Vagina (tissue), 2 donors: ENCODE measurements around the gene CRABP1. TPM values are rescaled to one million over a fixed set of nuclear protein-coding genes. Genes with fewer than 3 reads are reported as not detected.

Experiments used
- DNase-seq, 2 donors: peaks; one replicate each; pipeline ENCODE4 v3.0.0-alpha.2; 2017; ENCODE audit errors: extremely low spot score in 2 of 2
- H3K27ac ChIP-seq: fragments of 200-600 bp; sonication (generic); one replicate; pipeline ENCODE4 v1.5.1; 2019
- H3K27me3 ChIP-seq: fragments of 200-600 bp; sonication (generic); one replicate; pipeline ENCODE4 v1.5.1; 2019
- H3K36me3 ChIP-seq, 2 donors: fragments of 200-600 bp; sonication (generic); one replicate each; pipeline ENCODE4 v1.5.1; 2017 to 2019
- H3K4me1 ChIP-seq: fragments of 200-600 bp; sonication (generic); one replicate; pipeline ENCODE4 v1.5.1; 2019
- H3K4me3 ChIP-seq, 2 donors: fragments of 200-600 bp; sonication (generic); 1 replicate in 1 of 2; 2 replicates in 1 of 2; pipeline ENCODE4 v1.5.1; 2016 to 2019
- H3K9me3 ChIP-seq: fragments of 200-600 bp; sonication (generic); one replicate; pipeline ENCODE4 v1.5.1; 2019
- POLR2A ChIP-seq, 2 donors: fragments of 450-650 bp; IDR thresholded peaks; one replicate each; pipeline ENCODE4 v1.6.1; 2017; ENCODE audit warnings: antibody characterized with exemption in 2 of 2, mild to moderate bottlenecking in 2 of 2, moderate library complexity in 2 of 2
- POLR2AphosphoS5 ChIP-seq, 2 donors: sonication (generic); formaldehyde crosslinking; IDR thresholded peaks; one replicate each; pipeline ENCODE4 v1.9.0; 2017; ENCODE audit warnings: antibody characterized with exemption in 2 of 2, mild to moderate bottlenecking in 2 of 2, low read depth in 1 of 2; ENCODE audit not compliant: insufficient read depth in 1 of 2
- intact Hi-C: fragments of 100-400 bp; cut with DNase I; formaldehyde crosslinking; loops from one replicate; pipeline ENCODE4 v1.15.1; 2023
- total RNA-seq: library from RNA; depleted of rRNA; stranded (reverse); fragments of >200 nt; gene quantifications from one replicate; pipeline ENCODE4 v1.2.3, GENCODE V29; 2016
- TF ChIP-seq, protein P1 (sequence below), 3 experiments: fragments of 450-650 bp in 2 of 3; fragments of 200-600 bp in 1 of 3; sonication (generic) in 1 of 3; IDR thresholded peaks; one replicate each; pipeline ENCODE4 v1.5.1; 2017 to 2019; ENCODE audit warnings: antibody characterized with exemption in 3 of 3, mild to moderate bottlenecking in 2 of 3, moderate library complexity in 2 of 3

CRABP1 gene
- total RNA-seq, 1 donor from 2014 or later = not detected

DNA sequence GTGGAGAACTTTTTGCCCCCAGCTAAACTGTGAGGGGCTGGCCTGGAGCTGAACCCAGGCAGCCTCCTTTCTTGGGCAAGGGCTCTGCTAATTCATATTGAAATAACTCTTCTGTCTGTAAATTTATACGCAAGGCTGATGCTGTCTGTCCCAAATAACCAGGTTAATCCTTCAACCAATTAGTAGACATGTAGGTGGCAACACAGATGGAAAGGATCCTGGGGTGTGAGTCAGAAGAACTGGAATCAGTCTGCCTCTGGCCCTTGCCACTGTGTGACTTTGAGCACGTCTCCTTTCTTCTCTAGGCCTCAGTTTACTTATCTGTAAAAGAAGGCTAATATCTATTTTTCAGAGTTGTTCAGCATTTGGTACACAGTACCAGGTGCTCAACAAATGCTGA is 49.6 kb downstream of the CRABP1 start:
- no peak for DNase-seq
- peaks cover 6% of the 10 kb centered on the region for H3K4me1 ChIP-seq
- intact Hi-C loops = no loop called here
- H3K4me3 ChIP-seq = no peak overlapping the region
- no peaks in the 10 kb centered on the region for H3K36me3 ChIP-seq
- H3K9me3 ChIP-seq = no peaks in the 10 kb centered on the region
- H3K27ac ChIP-seq = peak overlapping the region; percentile 39
- no peaks in the 10 kb centered on the region for H3K27me3 ChIP-seq
- TF ChIP-seq, protein P1, sequence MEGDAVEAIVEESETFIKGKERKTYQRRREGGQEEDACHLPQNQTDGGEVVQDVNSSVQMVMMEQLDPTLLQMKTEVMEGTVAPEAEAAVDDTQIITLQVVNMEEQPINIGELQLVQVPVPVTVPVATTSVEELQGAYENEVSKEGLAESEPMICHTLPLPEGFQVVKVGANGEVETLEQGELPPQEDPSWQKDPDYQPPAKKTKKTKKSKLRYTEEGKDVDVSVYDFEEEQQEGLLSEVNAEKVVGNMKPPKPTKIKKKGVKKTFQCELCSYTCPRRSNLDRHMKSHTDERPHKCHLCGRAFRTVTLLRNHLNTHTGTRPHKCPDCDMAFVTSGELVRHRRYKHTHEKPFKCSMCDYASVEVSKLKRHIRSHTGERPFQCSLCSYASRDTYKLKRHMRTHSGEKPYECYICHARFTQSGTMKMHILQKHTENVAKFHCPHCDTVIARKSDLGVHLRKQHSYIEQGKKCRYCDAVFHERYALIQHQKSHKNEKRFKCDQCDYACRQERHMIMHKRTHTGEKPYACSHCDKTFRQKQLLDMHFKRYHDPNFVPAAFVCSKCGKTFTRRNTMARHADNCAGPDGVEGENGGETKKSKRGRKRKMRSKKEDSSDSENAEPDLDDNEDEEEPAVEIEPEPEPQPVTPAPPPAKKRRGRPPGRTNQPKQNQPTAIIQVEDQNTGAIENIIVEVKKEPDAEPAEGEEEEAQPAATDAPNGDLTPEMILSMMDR (IDR thresholded peaks at IDR 0.05) = no peak
- TF ChIP-seq POLR2AphosphoS5 (IDR thresholded peaks at IDR 0.05; ENCODE audit: insufficient read depth in 1 of 2, low read depth in 1 of 2) = no peak
- TF ChIP-seq POLR2A (IDR thresholded peaks at IDR 0.05) = no peak

DNA sequence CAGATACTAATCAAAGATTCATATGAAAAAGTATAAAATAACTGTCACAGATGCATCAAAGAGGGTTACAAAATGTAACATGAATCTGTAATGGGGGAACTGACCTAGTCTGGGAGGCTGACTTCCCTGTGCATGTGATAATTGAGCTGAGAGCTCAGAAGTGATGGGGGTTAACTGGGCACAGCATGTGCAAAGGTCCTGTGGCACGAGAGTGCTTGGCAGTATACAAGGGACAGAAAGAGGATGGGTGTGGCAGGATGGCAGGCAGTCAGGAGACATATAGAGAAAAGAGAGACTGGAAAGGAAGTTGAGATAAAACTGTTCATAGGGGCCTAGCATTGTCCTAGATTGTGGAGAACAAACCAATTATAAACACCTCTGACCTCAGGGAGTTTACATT is 50.1 kb downstream of the CRABP1 start:
- no peaks in the 10 kb centered on the region for H3K27me3 ChIP-seq
- TF ChIP-seq, protein P1 (IDR thresholded peaks at IDR 0.05) = no peak
- no peak for TF ChIP-seq POLR2AphosphoS5 (IDR thresholded peaks at IDR 0.05; ENCODE audit: insufficient read depth in 1 of 2, low read depth in 1 of 2)
- TF ChIP-seq POLR2A (IDR thresholded peaks at IDR 0.05) = no peak
- no peaks in the 10 kb centered on the region for H3K36me3 ChIP-seq
- no peak overlapping the region for H3K4me3 ChIP-seq
- peaks cover 10% of the 10 kb centered on the region for H3K4me1 ChIP-seq
- H3K9me3 ChIP-seq = no peaks in the 10 kb centered on the region
- DNase-seq = no peak
- H3K27ac ChIP-seq = peak overlapping the region; percentile 39
- intact Hi-C loops = no loop called here

DNA sequence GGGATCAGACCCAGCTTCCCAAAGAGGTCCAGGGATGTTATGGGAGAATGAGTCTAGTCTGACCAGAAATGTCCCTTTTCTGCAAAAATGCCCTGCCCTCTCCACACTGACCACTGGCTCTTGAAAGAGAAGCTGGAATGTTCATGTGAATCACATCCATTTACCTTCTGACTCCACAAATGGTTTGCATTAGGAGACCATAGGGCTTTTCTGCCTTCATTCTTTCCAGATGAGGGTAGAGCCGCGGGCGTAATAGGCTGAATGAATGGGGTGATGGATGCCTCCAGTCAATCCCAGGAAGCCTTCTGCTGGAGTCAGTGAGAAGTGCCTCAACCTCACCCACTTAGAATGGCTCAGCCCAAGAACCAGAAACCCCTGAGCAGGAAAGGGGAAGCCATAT is 50.7 kb downstream of the CRABP1 start:
- Histone ChIP-seq H3K27ac (no peak overlapping the region), H3K27me3 (no peaks in the 10 kb centered on the region), H3K4me3 (no peak overlapping the region), H3K36me3 (no peaks in the 10 kb centered on the region), H3K9me3 (no peaks in the 10 kb centered on the region), H3K4me1 (peaks cover 13% of the 10 kb centered on the region)
- DNase-seq = no peak
- TF ChIP-seq, protein P1 (IDR thresholded peaks at IDR 0.05) = no peak
- TF ChIP-seq POLR2A (IDR thresholded peaks at IDR 0.05) (no peak), POLR2AphosphoS5 (IDR thresholded peaks at IDR 0.05; ENCODE audit: insufficient read depth in 1 of 2, low read depth in 1 of 2) (no peak)
- intact Hi-C loops = no loop called here

DNA sequence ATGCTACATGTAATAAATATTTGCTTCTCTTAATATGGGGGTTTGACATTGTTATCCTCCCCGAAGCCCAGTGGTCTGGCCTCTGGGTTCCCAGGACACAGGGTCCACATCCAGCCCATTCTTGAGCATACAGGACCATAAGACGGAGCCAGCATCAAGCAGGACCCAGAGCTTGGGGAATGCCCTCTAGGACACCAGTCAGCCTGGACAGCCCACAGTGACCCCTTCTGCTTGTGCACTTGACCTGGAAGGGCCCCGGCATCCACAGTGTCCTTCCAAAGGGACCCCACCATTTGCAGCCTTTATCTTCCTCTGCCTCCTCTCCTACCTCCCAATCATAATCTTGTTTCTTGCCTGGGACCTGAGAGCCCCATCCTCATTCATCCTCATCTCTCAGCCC is 51.6 kb downstream of the CRABP1 start:
- no peak for TF ChIP-seq POLR2AphosphoS5 (IDR thresholded peaks at IDR 0.05; ENCODE audit: insufficient read depth in 1 of 2, low read depth in 1 of 2)
- TF ChIP-seq, protein P1 (IDR thresholded peaks at IDR 0.05) = no peak
- no peak for TF ChIP-seq POLR2A (IDR thresholded peaks at IDR 0.05)
- no peaks in the 10 kb centered on the region for H3K27me3 ChIP-seq
- no peak for DNase-seq
- no peak overlapping the region for H3K4me3 ChIP-seq
- H3K36me3 ChIP-seq = no peaks in the 10 kb centered on the region
- H3K9me3 ChIP-seq = no peaks in the 10 kb centered on the region
- intact Hi-C loops = no loop called here
- H3K27ac ChIP-seq = no peak overlapping the region
- H3K4me1 ChIP-seq = peaks cover 13% of the 10 kb centered on the region

DNA sequence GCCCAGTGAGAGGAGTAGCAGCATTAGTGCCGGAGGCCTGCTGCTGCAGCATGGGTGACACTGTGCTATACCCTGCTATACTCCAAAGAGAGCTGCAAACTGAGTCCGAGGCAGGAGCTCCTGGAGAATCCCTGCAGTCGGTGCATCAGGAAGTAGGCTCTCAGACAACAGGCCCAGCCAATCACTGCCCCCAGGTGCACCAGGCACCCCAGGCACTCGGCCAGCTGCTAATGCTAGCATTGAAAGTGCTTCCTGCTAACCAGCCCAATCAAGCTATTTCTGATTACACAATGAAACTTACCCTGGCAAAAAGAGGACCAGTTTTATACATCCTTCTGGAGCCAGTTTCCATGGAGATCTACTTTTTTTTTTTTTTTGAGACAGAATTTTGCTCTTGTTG is 52.3 kb downstream of the CRABP1 start:
- Histone ChIP-seq H3K27ac (no peak overlapping the region), H3K4me1 (peaks cover 10% of the 10 kb centered on the region), H3K4me3 (no peak overlapping the region), H3K27me3 (no peaks in the 10 kb centered on the region), H3K9me3 (no peaks in the 10 kb centered on the region), H3K36me3 (no peaks in the 10 kb centered on the region)
- TF ChIP-seq POLR2A (IDR thresholded peaks at IDR 0.05) (no peak), POLR2AphosphoS5 (IDR thresholded peaks at IDR 0.05; ENCODE audit: insufficient read depth in 1 of 2, low read depth in 1 of 2) (no peak)
- TF ChIP-seq, protein P1 (IDR thresholded peaks at IDR 0.05) = no peak
- intact Hi-C loops = no loop called here
- DNase-seq = no peak
